Measurements from ENCODE around the gene HOXA6.

DNA sequence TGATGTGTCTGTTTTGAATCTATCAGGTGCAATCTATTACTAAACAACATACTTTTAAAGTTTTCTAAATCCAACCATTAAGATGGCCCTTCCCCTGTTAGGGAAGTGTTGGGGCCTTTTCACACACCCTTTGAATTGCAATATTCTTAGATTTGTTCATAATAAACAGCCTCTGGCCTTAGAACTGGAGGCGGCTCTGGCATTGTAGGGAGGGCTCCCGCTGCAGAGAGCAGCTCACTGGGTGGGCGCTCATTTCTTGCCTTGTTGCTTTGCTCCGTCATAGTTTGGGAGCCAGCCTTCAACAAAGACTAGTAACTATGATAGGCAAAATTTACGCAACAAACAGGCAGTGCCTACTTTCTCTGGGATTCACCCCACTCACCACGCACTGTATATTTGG lies 30.8 kb upstream of the HOXA6 start:
- no peak for TF ChIP-seq POLR2AphosphoS5 (IDR thresholded peaks at IDR 0.05)
- TF ChIP-seq, protein P1, sequence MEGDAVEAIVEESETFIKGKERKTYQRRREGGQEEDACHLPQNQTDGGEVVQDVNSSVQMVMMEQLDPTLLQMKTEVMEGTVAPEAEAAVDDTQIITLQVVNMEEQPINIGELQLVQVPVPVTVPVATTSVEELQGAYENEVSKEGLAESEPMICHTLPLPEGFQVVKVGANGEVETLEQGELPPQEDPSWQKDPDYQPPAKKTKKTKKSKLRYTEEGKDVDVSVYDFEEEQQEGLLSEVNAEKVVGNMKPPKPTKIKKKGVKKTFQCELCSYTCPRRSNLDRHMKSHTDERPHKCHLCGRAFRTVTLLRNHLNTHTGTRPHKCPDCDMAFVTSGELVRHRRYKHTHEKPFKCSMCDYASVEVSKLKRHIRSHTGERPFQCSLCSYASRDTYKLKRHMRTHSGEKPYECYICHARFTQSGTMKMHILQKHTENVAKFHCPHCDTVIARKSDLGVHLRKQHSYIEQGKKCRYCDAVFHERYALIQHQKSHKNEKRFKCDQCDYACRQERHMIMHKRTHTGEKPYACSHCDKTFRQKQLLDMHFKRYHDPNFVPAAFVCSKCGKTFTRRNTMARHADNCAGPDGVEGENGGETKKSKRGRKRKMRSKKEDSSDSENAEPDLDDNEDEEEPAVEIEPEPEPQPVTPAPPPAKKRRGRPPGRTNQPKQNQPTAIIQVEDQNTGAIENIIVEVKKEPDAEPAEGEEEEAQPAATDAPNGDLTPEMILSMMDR (IDR thresholded peaks at IDR 0.05): no peak

All from esophagus muscularis mucosa (tissue), 3 donors.